ENCODE measurements around the gene ORAI1. TPM values are rescaled to one million over a fixed set of nuclear protein-coding genes. Genes with fewer than 3 reads are reported as not detected.
"Not testable (repeated sequence)": the region's sequence is repeated elsewhere in the genome, so short reads cannot be mapped to it uniquely, and the experiment has no call there.

The ORAI1 gene
- polyA plus RNA-seq, 1 of the 3 experiments (the other 2 are of a cell fraction) = 16.6 TPM

GRCh38 chr12:121657305-121658008 is 31.1 kb downstream of the ORAI1 start (continued):
- TF ChIP-seq RXRA (IDR thresholded peaks at IDR 0.05; ENCODE audit: borderline replicate concordance, low read depth) = no peak

- H3K36me3 ChIP-seq (replicated peaks in 1 of 2; ENCODE audit: control insufficient read depth in 1 of 2, insufficient read depth in 2 of 2, low read length in 1 of 2); H3K27ac ChIP-seq (ENCODE audit: low read depth in 2 of 2, low read length in 1 of 2); H3K4me1 ChIP-seq (ENCODE audit: control insufficient read depth in 1 of 2, insufficient read depth in 2 of 2, low read depth in 1 of 2, low read length in 1 of 2); H3K4me2 ChIP-seq; H4K20me1 ChIP-seq (ENCODE audit: insufficient read depth); H3K9me3 ChIP-seq; H2AFZ ChIP-seq (ENCODE audit: low read depth); H3K9ac ChIP-seq; H3F3A ChIP-seq (replicated peaks; ENCODE audit: insufficient read depth); H3K27me3 ChIP-seq (ENCODE audit: insufficient read depth); H3K79me2 ChIP-seq (ENCODE audit: insufficient read depth); H3K4me3 ChIP-seq (ENCODE audit: low read depth in 2 of 2, low read length in 1 of 2); H3K9me2 ChIP-seq; DNase-seq; POLR2A ChIA-PET: not testable (repeated sequence)
- WGBS (ENCODE audit: low lambda C conversion rate) = 89% methylated on average over 11 of the region's 11 CpGs
- CTCF ChIA-PET = interaction anchor here (0.9 to 2.9 kb wide), 3 partner anchors 36 to 109 kb away, joined by 3 to 9 read pairs (median 5); no protein-coding TSS in a partner anchor
Measured at GRCh38 chr12:121661353-121662105, 35.2 kb downstream of the ORAI1 start.

DNA sequence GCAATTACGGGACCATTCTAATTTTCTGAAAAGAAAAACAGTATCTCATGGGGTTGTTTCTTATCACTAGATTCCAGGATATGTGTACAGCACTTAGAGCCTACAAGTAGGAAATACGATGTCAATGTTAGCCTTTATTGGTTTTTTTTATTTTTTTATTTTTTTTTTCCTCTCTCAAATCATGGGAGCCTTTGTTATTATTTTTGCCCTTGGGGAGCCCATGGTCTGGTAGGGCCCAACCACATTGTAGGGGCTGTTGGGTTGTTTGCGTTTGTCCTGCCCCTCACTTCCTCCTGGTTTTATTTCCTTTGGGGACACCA is 37.2 kb downstream of the ORAI1 start:
- CTCF ChIA-PET = no interaction called here
- Histone ChIP-seq H3K27me3 (ENCODE audit: insufficient read depth) (no peaks in the 10 kb centered on the region), H3F3A (replicated peaks; ENCODE audit: insufficient read depth) (no peaks in the 10 kb centered on the region), H2AFZ (ENCODE audit: low read depth) (no peak overlapping the region), H3K79me2 (ENCODE audit: insufficient read depth) (no peaks in the 10 kb centered on the region), H3K9me3 (no peaks in the 10 kb centered on the region), H3K36me3 (replicated peaks in 1 of 2; ENCODE audit: control insufficient read depth in 1 of 2, insufficient read depth in 2 of 2, low read length in 1 of 2) (no peaks in the 10 kb centered on the region), H3K4me3 (ENCODE audit: low read depth in 2 of 2, low read length in 1 of 2) (no peak overlapping the region), H4K20me1 (ENCODE audit: insufficient read depth) (no peaks in the 10 kb centered on the region), H3K27ac (ENCODE audit: low read depth in 2 of 2, low read length in 1 of 2) (no peak overlapping the region), H3K9me2 (no peaks in the 10 kb centered on the region), H3K4me2 (no peak overlapping the region), H3K4me1 (ENCODE audit: control insufficient read depth in 1 of 2, insufficient read depth in 2 of 2, low read depth in 1 of 2, low read length in 1 of 2) (no peaks in the 10 kb centered on the region; a peak in 1 of 4 replicates), H3K9ac (no peak overlapping the region)
- WGBS (ENCODE audit: low lambda C conversion rate) = 92% methylated on average over 3 of the region's 3 CpGs
- TF ChIP-seq, protein P1, sequence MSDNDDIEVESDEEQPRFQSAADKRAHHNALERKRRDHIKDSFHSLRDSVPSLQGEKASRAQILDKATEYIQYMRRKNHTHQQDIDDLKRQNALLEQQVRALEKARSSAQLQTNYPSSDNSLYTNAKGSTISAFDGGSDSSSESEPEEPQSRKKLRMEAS (IDR thresholded peaks at IDR 0.05; ENCODE audit: low read depth) = no peak
- TF ChIP-seq SIN3A (IDR thresholded peaks at IDR 0.05; ENCODE audit: borderline replicate concordance, low read depth, low read length) (no peak), JUND (IDR thresholded peaks at IDR 0.05) (no peak), MXI1 (IDR thresholded peaks at IDR 0.05; ENCODE audit: low read depth, low read length) (no peak), RCOR1 (IDR thresholded peaks at IDR 0.05; ENCODE audit: low read length) (no peak), EZH2phosphoT487 (IDR thresholded peaks at IDR 0.05; ENCODE audit: borderline replicate concordance, low read depth) (no peak), FOXJ3 (CRISPR knock-in tag; IDR thresholded peaks at IDR 0.05) (no peak)
- TF ChIP-seq, protein P2, sequence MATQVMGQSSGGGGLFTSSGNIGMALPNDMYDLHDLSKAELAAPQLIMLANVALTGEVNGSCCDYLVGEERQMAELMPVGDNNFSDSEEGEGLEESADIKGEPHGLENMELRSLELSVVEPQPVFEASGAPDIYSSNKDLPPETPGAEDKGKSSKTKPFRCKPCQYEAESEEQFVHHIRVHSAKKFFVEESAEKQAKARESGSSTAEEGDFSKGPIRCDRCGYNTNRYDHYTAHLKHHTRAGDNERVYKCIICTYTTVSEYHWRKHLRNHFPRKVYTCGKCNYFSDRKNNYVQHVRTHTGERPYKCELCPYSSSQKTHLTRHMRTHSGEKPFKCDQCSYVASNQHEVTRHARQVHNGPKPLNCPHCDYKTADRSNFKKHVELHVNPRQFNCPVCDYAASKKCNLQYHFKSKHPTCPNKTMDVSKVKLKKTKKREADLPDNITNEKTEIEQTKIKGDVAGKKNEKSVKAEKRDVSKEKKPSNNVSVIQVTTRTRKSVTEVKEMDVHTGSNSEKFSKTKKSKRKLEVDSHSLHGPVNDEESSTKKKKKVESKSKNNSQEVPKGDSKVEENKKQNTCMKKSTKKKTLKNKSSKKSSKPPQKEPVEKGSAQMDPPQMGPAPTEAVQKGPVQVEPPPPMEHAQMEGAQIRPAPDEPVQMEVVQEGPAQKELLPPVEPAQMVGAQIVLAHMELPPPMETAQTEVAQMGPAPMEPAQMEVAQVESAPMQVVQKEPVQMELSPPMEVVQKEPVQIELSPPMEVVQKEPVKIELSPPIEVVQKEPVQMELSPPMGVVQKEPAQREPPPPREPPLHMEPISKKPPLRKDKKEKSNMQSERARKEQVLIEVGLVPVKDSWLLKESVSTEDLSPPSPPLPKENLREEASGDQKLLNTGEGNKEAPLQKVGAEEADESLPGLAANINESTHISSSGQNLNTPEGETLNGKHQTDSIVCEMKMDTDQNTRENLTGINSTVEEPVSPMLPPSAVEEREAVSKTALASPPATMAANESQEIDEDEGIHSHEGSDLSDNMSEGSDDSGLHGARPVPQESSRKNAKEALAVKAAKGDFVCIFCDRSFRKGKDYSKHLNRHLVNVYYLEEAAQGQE (IDR thresholded peaks at IDR 0.05; ENCODE audit: low read depth, low read length) = no peak
- POLR2A ChIA-PET = no interaction called here
- no peak for DNase-seq

- H3K4me3 ChIP-seq (ENCODE audit: low read depth in 2 of 2, low read length in 1 of 2); H3K27ac ChIP-seq (ENCODE audit: low read depth in 2 of 2, low read length in 1 of 2); H2AFZ ChIP-seq (ENCODE audit: low read depth); POLR2A ChIA-PET; H3K4me2 ChIP-seq; H4K20me1 ChIP-seq (ENCODE audit: insufficient read depth); H3K9me3 ChIP-seq; DNase-seq; H3F3A ChIP-seq (replicated peaks; ENCODE audit: insufficient read depth); H3K9me2 ChIP-seq; H3K9ac ChIP-seq; H3K36me3 ChIP-seq (replicated peaks in 1 of 2; ENCODE audit: control insufficient read depth in 1 of 2, insufficient read depth in 2 of 2, low read length in 1 of 2); H3K27me3 ChIP-seq (ENCODE audit: insufficient read depth); H3K4me1 ChIP-seq (ENCODE audit: control insufficient read depth in 1 of 2, insufficient read depth in 2 of 2, low read depth in 1 of 2, low read length in 1 of 2); H3K79me2 ChIP-seq (ENCODE audit: insufficient read depth): not testable (repeated sequence)
- 87% methylated on average over 6 of the region's 6 CpGs for WGBS (ENCODE audit: low lambda C conversion rate)
- CTCF ChIA-PET = interaction anchor here (3.5 to 8.3 kb wide), 2 partner anchors 9 to 116 kb away, joined by 38 to 204 read pairs; no protein-coding TSS in a partner anchor
Measured at GRCh38 chr12:121666829-121667228, 40.5 kb downstream of the ORAI1 start.
